ENCODE measurements around the gene TMPRSS4.

TMPRSS4 gene

GRCh38 chr11:118076754-118077281, at the start of gene TMPRSS4:
Gene TMPRSS4, plus strand, starts transcription at chr11:118077078. Its CDS starts 225 bp downstream, at chr11:118077303.
- DNase-seq (ENCODE audit: low read depth in 1 of 2, low spot score in 1 of 2): no peak

- no peak for DNase-seq (ENCODE audit: low read depth in 1 of 2, low spot score in 1 of 2)
These were observed 49.2 kb upstream of the TMPRSS4 start for GRCh38 chr11:118027694-118028093.

- no peak for DNase-seq (ENCODE audit: low read depth in 1 of 2, low spot score in 1 of 2)
These were observed 48.3 kb upstream of the TMPRSS4 start for GRCh38 chr11:118028626-118029025.

GRCh38 chr11:118033443-118033842, 43.4 kb upstream of the TMPRSS4 start:
- no peak for DNase-seq (ENCODE audit: low read depth in 1 of 2, low spot score in 1 of 2)

- DNase-seq (ENCODE audit: low read depth in 1 of 2, low spot score in 1 of 2): no peak
These were observed 34.7 kb upstream of the TMPRSS4 start for GRCh38 chr11:118042141-118042540.

- DNase-seq (ENCODE audit: low read depth in 1 of 2, low spot score in 1 of 2): no peak
These were observed 34.1 kb upstream of the TMPRSS4 start for GRCh38 chr11:118042796-118043195.

GRCh38 chr11:118045191-118045590, 31.7 kb upstream of the TMPRSS4 start:
- no peak for DNase-seq (ENCODE audit: low read depth in 1 of 2, low spot score in 1 of 2)

- DNase-seq (ENCODE audit: low read depth in 1 of 2, low spot score in 1 of 2): no peak
These were observed 30.6 kb upstream of the TMPRSS4 start for GRCh38 chr11:118046051-118046963.

- no peak for DNase-seq (ENCODE audit: low read depth in 1 of 2, low spot score in 1 of 2)
These were observed 29.7 kb upstream of the TMPRSS4 start for GRCh38 chr11:118046964-118047700.

- no peak for DNase-seq (ENCODE audit: low read depth in 1 of 2, low spot score in 1 of 2)
These were observed 29.1 kb upstream of the TMPRSS4 start for GRCh38 chr11:118047749-118048148.

GRCh38 chr11:118048472-118049370, 28.2 kb upstream of the TMPRSS4 start:
- no peak for DNase-seq (ENCODE audit: low read depth in 1 of 2, low spot score in 1 of 2)

- no peak for DNase-seq (ENCODE audit: low read depth in 1 of 2, low spot score in 1 of 2)
These were observed 27.1 kb upstream of the TMPRSS4 start for GRCh38 chr11:118049771-118050170.

GRCh38 chr11:118050208-118050891, 26.5 kb upstream of the TMPRSS4 start:
- no peak for DNase-seq (ENCODE audit: low read depth in 1 of 2, low spot score in 1 of 2)

- no peak for DNase-seq (ENCODE audit: low read depth in 1 of 2, low spot score in 1 of 2)
These were observed 25.7 kb upstream of the TMPRSS4 start for GRCh38 chr11:118051136-118051610.

GRCh38 chr11:118051611-118052461, 25.0 kb upstream of the TMPRSS4 start:
- peak in 1 of 2 donors; percentile 56 for DNase-seq (ENCODE audit: low read depth in 1 of 2, low spot score in 1 of 2)

GRCh38 chr11:118052581-118053206, 24.2 kb upstream of the TMPRSS4 start:
- no peak for DNase-seq (ENCODE audit: low read depth in 1 of 2, low spot score in 1 of 2)

- no peak for DNase-seq (ENCODE audit: low read depth in 1 of 2, low spot score in 1 of 2)
These were observed 21.9 kb upstream of the TMPRSS4 start for GRCh38 chr11:118054712-118055640.

GRCh38 chr11:118055966-118056365, 20.9 kb upstream of the TMPRSS4 start:
- no peak for DNase-seq (ENCODE audit: low read depth in 1 of 2, low spot score in 1 of 2)

All from activated CD4-positive, alpha-beta T cell treated with anti-CD3 and anti-CD28 coated beads, Interleukin-2, amount 50 U/mL, for 24 hours (primary cell).